HG03354 (cell line): Measurements from ENCODE around the gene WNT11.

Source experiments
- ATAC-seq: cut with Tn5 transposase; IDR thresholded peaks from one replicate; pipeline ENCODE4 v1.9.1; 2021; ENCODE audit warnings: mild to moderate bottlenecking; ENCODE audit not compliant: unreplicated experiment, poor library complexity, severe bottlenecking

The WNT11 gene

GRCh38 chr11:76225122-76225611, 18.9 kb upstream of the WNT11 start:
- no peak for ATAC-seq

DNA sequence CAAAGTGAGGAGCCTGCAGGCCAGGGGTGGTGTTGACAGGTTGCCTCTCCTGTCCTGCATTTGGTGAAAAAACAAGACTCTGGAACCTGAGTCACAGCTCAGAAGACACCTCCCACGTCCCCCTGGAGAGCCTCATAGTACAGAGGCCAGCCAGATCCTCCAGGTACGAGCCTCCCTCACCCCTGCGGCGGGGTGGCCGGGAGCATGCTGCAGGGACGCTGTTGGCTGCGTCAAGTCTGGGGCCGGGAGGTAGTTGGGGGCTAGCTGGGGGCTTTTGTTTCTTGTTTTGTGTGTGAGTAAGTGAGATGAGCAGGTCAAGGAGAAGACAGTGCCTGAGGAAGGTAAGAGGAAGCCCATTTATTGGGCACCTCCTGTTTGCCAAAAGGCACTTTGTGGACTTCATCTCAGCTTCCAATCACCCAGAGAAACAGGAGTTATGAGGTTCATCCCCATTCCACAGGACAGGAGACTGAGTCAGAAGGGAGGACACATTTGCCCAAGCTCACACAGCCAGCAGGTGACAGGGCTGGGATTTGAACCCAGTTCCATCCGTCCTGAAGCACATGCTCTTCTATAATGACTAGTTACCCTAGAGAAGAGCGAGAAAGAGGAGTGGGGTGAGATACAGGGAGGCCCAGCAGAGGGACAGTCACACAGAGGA, 18.3 kb upstream of the WNT11 start:
- no peak for ATAC-seq

- no peak for ATAC-seq
These were observed 15.1 kb upstream of the WNT11 start for GRCh38 chr11:76221365-76221764.

- ATAC-seq: no peak
These were observed 12.9 kb upstream of the WNT11 start for GRCh38 chr11:76219243-76219642.

- ATAC-seq: no peak
These were observed 12.3 kb upstream of the WNT11 start for GRCh38 chr11:76218449-76219178.

GRCh38 chr11:76217653-76218160, 11.4 kb upstream of the WNT11 start:
- no peak for ATAC-seq

DNA sequence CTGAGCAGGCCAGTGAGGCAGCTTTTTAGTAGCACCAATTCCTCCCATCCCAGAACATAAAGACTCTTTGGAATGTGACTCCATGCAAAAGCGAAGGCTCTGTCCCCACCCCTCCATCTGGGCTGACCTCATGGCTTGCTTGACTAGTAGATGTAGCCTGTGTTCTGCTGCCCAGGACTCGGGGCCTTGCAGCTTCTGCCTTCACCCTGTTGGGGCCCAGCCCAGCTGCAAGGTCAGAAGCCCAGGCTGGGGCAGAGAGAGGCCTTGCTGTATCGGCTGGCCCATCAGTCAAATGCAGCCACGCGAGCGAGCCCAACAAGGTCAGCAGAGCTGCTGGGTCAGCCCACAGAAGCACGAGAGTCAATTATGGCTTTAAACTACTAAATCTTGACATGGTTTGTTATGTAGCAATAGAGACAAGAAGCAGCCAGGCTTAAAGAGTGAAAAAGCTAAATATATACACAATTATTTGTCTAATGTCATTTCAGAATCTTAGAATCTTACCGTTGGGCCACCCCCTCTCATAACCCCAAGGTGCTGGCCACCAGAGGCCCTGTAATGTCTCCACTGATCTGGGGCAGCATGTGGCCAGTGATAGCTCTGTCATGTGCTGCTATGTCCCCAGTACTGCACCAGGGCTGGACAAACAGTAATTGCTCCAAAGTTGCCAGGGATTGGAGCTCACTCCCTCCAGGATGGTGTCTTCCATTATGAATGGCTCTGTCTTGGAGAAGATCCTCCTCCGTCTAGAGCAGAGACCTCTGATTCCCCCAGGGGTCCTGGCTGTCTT, 10.4 kb upstream of the WNT11 start:
- no peak for ATAC-seq

DNA sequence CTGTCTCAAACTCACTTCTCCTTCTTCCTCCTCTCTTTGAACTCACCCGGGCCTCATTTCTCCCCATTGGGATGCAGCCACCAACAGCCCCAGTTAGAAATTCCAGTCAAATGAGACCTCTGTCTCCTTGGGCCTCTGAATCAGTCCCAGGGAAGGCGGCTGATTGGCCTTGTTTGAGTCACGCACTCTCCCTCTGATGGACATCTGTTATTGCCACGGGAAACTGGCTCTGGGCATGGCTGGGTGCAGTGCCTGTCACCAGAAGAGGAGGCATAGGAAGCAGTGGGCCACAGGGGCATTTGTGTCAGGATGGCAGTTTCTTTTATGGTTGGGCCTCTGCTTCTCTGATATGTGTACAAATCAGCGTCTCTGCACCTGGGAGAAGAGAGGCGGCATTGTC, 9.6 kb upstream of the WNT11 start:
- no peak for ATAC-seq

GRCh38 chr11:76214968-76215548, 8.8 kb upstream of the WNT11 start:
- ATAC-seq: no peak

GRCh38 chr11:76214186-76214585, 7.9 kb upstream of the WNT11 start:
- ATAC-seq: no peak

DNA sequence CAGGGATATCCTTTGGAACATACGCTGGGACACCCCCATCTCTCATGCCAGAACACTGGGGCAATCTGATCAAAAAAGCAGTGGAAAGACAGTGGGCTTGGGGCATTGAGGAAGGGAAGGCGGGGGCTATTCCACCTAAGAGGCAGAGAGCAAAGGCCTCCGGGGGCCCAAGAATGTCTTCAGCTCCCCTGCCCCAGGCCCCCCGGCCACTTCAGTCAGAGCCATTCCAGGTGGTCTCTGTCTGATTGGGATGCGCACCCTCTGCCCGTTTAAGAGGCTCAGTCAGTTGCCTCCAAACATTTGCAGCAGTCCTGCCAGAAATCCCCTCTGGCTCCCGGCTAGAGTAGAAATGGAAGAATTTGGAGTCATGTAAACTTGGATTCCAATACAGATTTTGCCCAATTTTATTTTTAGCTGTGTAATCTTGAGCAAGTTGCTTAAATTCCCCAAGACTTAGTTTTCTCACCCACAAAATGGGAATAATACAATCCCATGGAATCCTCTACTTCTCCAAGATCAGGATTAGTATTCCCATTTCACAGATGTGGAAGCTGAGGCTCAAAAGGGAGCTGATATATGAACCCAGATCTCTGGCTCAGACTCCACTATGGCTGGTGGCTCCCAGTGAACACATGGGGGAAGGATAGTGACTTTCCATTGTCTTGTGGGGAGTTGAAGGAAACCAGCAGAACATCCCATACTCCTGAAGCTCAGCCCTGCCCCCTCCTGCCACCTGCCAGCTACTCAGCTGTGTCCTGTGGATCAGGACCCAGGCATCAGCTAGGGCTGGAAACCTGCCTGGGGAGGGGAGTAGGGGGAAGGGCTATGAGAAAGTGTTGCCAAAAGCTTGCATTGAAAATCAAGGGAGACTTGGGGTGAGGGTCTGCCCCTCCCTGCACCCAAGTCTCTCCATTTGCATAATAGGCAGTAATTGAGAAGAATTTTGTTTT, 6.1 kb upstream of the WNT11 start:
- ATAC-seq: no peak

GRCh38 chr11:76210931-76211851, 4.9 kb upstream of the WNT11 start:
- ATAC-seq: no peak

DNA sequence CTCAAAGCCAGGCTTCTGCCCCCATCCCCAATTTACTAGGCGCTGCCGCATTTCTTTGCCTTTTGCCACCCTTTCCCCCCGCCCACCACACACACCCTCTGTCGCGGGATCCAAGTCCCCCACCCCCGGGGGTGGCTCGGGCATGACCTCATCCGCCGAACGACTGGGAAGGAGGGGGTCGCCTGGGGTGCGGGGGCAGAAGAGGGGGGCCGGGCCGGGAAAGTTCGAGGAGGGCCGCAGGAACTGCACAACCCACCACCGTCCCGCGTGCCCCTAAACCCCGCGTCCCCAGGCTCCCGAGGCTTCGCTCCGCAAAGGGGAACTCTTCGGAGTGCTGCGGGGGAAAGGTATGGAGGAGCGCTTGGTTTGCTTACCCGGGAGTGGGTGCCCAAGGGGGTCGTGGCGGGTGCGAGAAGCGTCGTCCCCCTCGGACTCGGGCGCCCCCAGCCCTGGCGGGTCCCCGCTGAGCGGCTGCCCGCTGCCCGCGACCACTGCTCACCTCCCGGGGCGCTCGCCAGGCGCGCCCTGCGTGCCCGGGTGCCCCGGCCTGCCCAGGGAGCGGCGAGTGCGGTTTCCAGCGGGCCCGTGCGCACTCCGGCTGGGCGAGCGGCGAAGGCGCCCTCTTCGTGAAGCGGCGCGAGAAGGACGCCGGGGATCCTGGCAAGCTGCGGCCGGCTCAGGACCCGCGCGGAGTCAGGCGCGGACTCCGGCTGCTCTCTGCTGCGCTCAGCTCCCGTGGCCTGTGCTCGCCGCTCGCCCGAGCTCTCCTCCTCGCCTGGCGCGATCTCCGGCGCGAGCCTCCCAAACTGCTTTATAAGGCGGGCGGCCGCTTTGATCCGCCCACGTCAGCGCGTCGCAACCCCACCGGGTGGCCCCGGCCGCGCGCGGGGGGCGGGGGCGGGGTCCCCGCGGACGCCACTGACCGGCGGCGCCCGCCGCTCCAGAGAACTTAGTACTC, 4.0 kb upstream of the WNT11 start:
- ATAC-seq: no peak

GRCh38 chr11:76209375-76209972, 3.2 kb upstream of the WNT11 start:
- no peak for ATAC-seq

- ATAC-seq: peak; percentile 44
These were observed 2.4 kb upstream of the WNT11 start for GRCh38 chr11:76208438-76209374.
